ENCODE measurements around the gene SAPCD1. TPM values are rescaled to one million over a fixed set of nuclear protein-coding genes. Genes with fewer than 3 reads are reported as not detected.
"Not testable (repeated sequence)": the region's sequence is repeated elsewhere in the genome, so short reads cannot be mapped to it uniquely, and the experiment has no call there.

Gene SAPCD1
- total RNA-seq, 2 donors from 2014 or later: 12.1 to 18.9 TPM

DNA sequence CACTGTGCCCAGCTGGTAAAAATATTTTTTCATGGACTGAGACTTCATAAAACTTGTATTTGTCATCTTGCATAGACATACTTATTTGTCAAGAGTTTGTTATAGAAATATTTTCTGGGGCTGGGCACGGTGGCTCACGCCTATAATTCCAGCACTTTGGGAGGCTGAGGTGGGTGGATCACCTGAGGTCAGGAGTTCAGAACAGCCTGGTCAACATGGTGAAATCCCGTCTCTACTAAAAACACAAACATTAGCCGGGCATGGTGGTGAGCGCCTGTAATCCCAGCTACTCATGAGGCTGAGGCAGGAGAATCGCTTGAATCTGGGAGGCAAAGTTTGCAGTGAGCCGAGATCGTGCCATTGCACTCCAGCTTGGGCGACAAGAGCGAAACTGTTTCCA is 46.1 kb downstream of the SAPCD1 start:
- ATAC-seq (replicated peaks); H3K27me3 Mint-ChIP-seq; H3K4me3 Mint-ChIP-seq; H3K27ac Mint-ChIP-seq; H3K9me3 Mint-ChIP-seq: not testable (repeated sequence)
- Mint-ChIP-seq H3K4me1 (peaks cover 13% of the 10 kb centered on the region), H3K36me3 (ENCODE audit: low read depth) (peaks cover 51% of the 10 kb centered on the region)

- H3K4me1 Mint-ChIP-seq: peaks cover 13% of the 10 kb centered on the region
- no peaks in the 10 kb centered on the region for H3K27me3 Mint-ChIP-seq
- peak overlapping the region; percentile 92 for H3K4me3 Mint-ChIP-seq
- no peak for ATAC-seq (replicated peaks)
- H3K27ac Mint-ChIP-seq: peak overlapping the region; percentile 99
- H3K36me3 Mint-ChIP-seq (ENCODE audit: low read depth): peaks cover 31% of the 10 kb centered on the region
- no peaks in the 10 kb centered on the region for H3K9me3 Mint-ChIP-seq
Observed at GRCh38 chr6:31811645-31812044, 49.2 kb downstream of the SAPCD1 start.

DNA sequence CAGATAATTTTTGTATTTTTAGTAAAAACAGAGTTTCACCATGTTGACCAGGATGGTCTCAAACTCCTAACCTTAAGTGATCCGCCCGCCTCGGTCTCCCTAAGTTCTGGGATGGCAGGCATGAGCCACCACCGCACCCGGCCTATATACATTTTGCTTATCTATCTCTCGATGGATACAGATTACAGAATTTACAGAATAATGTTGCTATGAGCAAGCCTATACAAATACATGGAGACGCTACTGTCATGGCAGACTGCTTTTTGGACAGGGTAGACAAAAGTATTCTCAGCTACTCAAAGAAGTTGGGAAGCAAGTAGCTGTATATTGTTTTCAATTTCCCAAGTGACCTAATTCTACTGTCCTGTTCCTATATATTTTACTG is 51.0 kb downstream of the SAPCD1 start:
- H3K4me3 Mint-ChIP-seq: peak overlapping the region; percentile 92
- peak overlapping the region; percentile 99 for H3K27ac Mint-ChIP-seq
- H3K4me1 Mint-ChIP-seq: peaks cover 10% of the 10 kb centered on the region
- H3K36me3 Mint-ChIP-seq (ENCODE audit: low read depth): peaks cover 41% of the 10 kb centered on the region
- H3K27me3 Mint-ChIP-seq: no peaks in the 10 kb centered on the region
- no peak for ATAC-seq (replicated peaks)
- H3K9me3 Mint-ChIP-seq: no peaks in the 10 kb centered on the region

Other genes starting within 250 kb of the SAPCD1 start
- not detected for gene MCCD1, start 233.7 kb upstream of the SAPCD1 start, total RNA-seq
- gene DDX39B, start 220.7 kb upstream of the SAPCD1 start, total RNA-seq: 100 to 1,000 TPM; 558 to 568 TPM
- 1 to 10 TPM; 2.1 to 2.4 TPM for gene ATP6V1G2, start 216.0 kb upstream of the SAPCD1 start, total RNA-seq
- 10 to 100 TPM; 14.1 to 29.8 TPM for gene NFKBIL1, start 215.0 kb upstream of the SAPCD1 start, total RNA-seq
- gene LTA, start 190.4 kb upstream of the SAPCD1 start, total RNA-seq: 100 to 1,000 TPM; 163 to 567 TPM
- gene TNF, start 187.1 kb upstream of the SAPCD1 start, total RNA-seq: 100 to 1,000 TPM in 1 of 2 donors, 10 to 100 TPM in 1; 69.5 to 199 TPM
- gene LTB, start 180.2 kb upstream of the SAPCD1 start, total RNA-seq: 100 to 1,000 TPM; 269 to 395 TPM
- 10 to 100 TPM in 1 of 2 donors, 1 to 10 TPM in 1; 8.1 to 28.7 TPM for gene LST1, start 176.4 kb upstream of the SAPCD1 start, total RNA-seq
- gene NCR3, start 169.7 kb upstream of the SAPCD1 start, total RNA-seq: 10 to 100 TPM; 25.4 to 28.6 TPM
- gene AIF1, start 147.4 kb upstream of the SAPCD1 start, total RNA-seq: 10 to 100 TPM in 1 of 2 donors, 1 to 10 TPM in 1; 9.1 to 15.5 TPM
- gene PRRC2A, start 141.9 kb upstream of the SAPCD1 start, total RNA-seq: 100 to 1,000 TPM; 226 to 237 TPM
- 100 to 1,000 TPM; 298 to 383 TPM for gene BAG6, start 110.0 kb upstream of the SAPCD1 start, total RNA-seq
- gene APOM, start 106.8 kb upstream of the SAPCD1 start, total RNA-seq: 1 to 10 TPM in 1 of 2 donors, under 1 TPM in 1; 0.76 to 1.3 TPM
- 10 to 100 TPM; 16.2 to 21.0 TPM for gene C6orf47, start 101.9 kb upstream of the SAPCD1 start, total RNA-seq
- 10 to 100 TPM; 30.1 to 39.0 TPM for gene GPANK1, start 97.7 kb upstream of the SAPCD1 start, total RNA-seq
- 100 to 1,000 TPM; 204 to 245 TPM for gene CSNK2B, start 96.6 kb upstream of the SAPCD1 start, total RNA-seq
- gene LY6G5B, start 92.7 kb upstream of the SAPCD1 start, total RNA-seq: 10 to 100 TPM; 25.3 to 28.1 TPM
- gene LY6G5C, start 81.6 kb upstream of the SAPCD1 start, total RNA-seq: 1 to 10 TPM; 2.2 to 5.0 TPM
- gene ABHD16A, start 59.3 kb upstream of the SAPCD1 start, total RNA-seq: 10 to 100 TPM; 31.4 to 31.7 TPM
- not detected for gene LY6G6F, start 55.8 kb upstream of the SAPCD1 start, total RNA-seq
- gene LY6G6D, start 47.3 kb upstream of the SAPCD1 start, total RNA-seq: not detected
- gene LY6G6C, start 40.9 kb upstream of the SAPCD1 start, total RNA-seq: under 1 TPM in 1 of 2 donors, not detected in 1; 0.64 TPM
- not detected for gene MPIG6B, start 39.3 kb upstream of the SAPCD1 start, total RNA-seq
- gene DDAH2, start 33.4 kb upstream of the SAPCD1 start, total RNA-seq: 10 to 100 TPM in 1 of 2 donors, 1 to 10 TPM in 1; 9.4 to 23.8 TPM
- gene CLIC1, start 26.1 kb upstream of the SAPCD1 start, total RNA-seq: 100 to 1,000 TPM; 406 to 482 TPM
- 10 to 100 TPM; 78.9 to 82.6 TPM for gene MSH5, start 22.7 kb upstream of the SAPCD1 start, total RNA-seq
- 1 to 10 TPM; 2.9 to 4.2 TPM for gene VWA7, start 14.7 kb downstream of the SAPCD1 start, total RNA-seq
- 100 to 1,000 TPM in 1 of 2 donors, 10 to 100 TPM in 1; 75.3 to 134 TPM for gene VARS1, start 33.1 kb downstream of the SAPCD1 start, total RNA-seq
- gene LSM2, start 44.3 kb downstream of the SAPCD1 start, total RNA-seq: 100 to 1,000 TPM in 1 of 2 donors, 10 to 100 TPM in 1; 92.5 to 139 TPM
- 1 to 10 TPM; 2.7 to 2.9 TPM for gene HSPA1L, start 52.6 kb downstream of the SAPCD1 start, total RNA-seq
- 100 to 1,000 TPM; 124 to 189 TPM for gene HSPA1A, start 52.9 kb downstream of the SAPCD1 start, total RNA-seq
- 100 to 1,000 TPM in 1 of 2 donors, 10 to 100 TPM in 1; 78.4 to 118 TPM for gene HSPA1B, start 65.1 kb downstream of the SAPCD1 start, total RNA-seq
- 10 to 100 TPM; 19.3 to 22.3 TPM for gene NEU1, start 100.2 kb downstream of the SAPCD1 start, total RNA-seq
- under 1 TPM in 1 of 2 donors, not detected in 1; 0.39 TPM for gene SLC44A4, start 116.3 kb downstream of the SAPCD1 start, total RNA-seq
- 10 to 100 TPM; 41.2 to 55.3 TPM for gene EHMT2, start 135.0 kb downstream of the SAPCD1 start, total RNA-seq
- 1 to 10 TPM; 1.6 to 3.0 TPM for gene ZBTB12, start 139.4 kb downstream of the SAPCD1 start, total RNA-seq
- 1 to 10 TPM in 1 of 2 donors, under 1 TPM in 1; 0.58 to 4.7 TPM for gene C2, start 165.1 kb downstream of the SAPCD1 start, total RNA-seq
- 1 to 10 TPM in 1 of 2 donors, not detected in 1; 1.5 TPM for gene CFB, start 183.4 kb downstream of the SAPCD1 start, total RNA-seq
- gene NELFE, start 196.3 kb downstream of the SAPCD1 start, total RNA-seq: 10 to 100 TPM; 50.3 to 63.6 TPM
- 10 to 100 TPM; 86.5 to 92.9 TPM for gene SKIC2, start 196.5 kb downstream of the SAPCD1 start, total RNA-seq
- gene DXO, start 209.5 kb downstream of the SAPCD1 start, total RNA-seq: 10 to 100 TPM; 14.9 to 16.9 TPM
- gene C4A, start 219.4 kb downstream of the SAPCD1 start, total RNA-seq: 1 to 10 TPM; 6.5 to 6.9 TPM